H1 (cell line): ENCODE results near the gene PXN. TPM values are rescaled to one million over a fixed set of nuclear protein-coding genes. Genes with fewer than 3 reads are reported as not detected.

Source experiments
- CTCF ChIA-PET: fragments of 300-600 bp; sonication (Branson Sonifier 250); formaldehyde crosslinking; loops from one replicate; lab custom pipeline; 2021; ENCODE audit not compliant: partially characterized antibody; lab: Charles Lee
- POLR2A ChIA-PET: fragments of 300-600 bp; sonication (Branson Sonifier 250); formaldehyde crosslinking; loops from one replicate; lab custom pipeline; 2021; ENCODE audit warnings: inconsistent platforms; ENCODE audit not compliant: partially characterized antibody; lab: Charles Lee
- DNase-seq, 2 experiments: peaks; one replicate each; pipeline versions ENCODE4 v3.0.0 to v3.0.0-alpha.2; 2010 to 2022; ENCODE audit warnings: low spot score in 2 of 2, low read depth in 1 of 2, mixed read lengths in 1 of 2
- FAIRE-seq: peaks from 2 replicates; lab custom pipeline; 2011; peaks lifted over from hg19 to GRCh38; lab: Jason Lieb, UNC
- H2AFZ ChIP-seq: 2 replicates; pipeline ENCODE4 v1.8.1; 2012; ENCODE audit warnings: low read length, inconsistent platforms
- H2AK5ac ChIP-seq: 2 replicates; pipeline ENCODE4 v1.6.1; 2013; ENCODE audit warnings: low read depth, low read length
- H2BK120ac ChIP-seq: replicated peaks from 2 replicates; pipeline ENCODE3; 2013; ENCODE audit warnings: low read depth, low read length, inconsistent platforms
- H2BK12ac ChIP-seq: 2 replicates; pipeline ENCODE4 v1.6.1; 2013; ENCODE audit warnings: low read depth, low read length
- H2BK15ac ChIP-seq: 2 replicates; pipeline ENCODE4 v1.6.1; 2013; ENCODE audit warnings: low read length
- H2BK20ac ChIP-seq: 2 replicates; pipeline ENCODE4 v1.6.1; 2013; ENCODE audit warnings: low read length
- H2BK5ac ChIP-seq: 2 replicates; pipeline ENCODE4 v1.6.1; 2013; ENCODE audit warnings: low read depth, low read length
- H3K14ac ChIP-seq: 2 replicates; pipeline ENCODE4 v1.6.1; 2013; ENCODE audit warnings: inconsistent platforms; ENCODE audit not compliant: insufficient read length
- H3K18ac ChIP-seq: 2 replicates; pipeline ENCODE4 v1.6.1; 2013; ENCODE audit warnings: low read length; ENCODE audit errors: extremely low read depth
- H3K23ac ChIP-seq: 2 replicates; pipeline ENCODE4 v1.6.1; 2013; ENCODE audit warnings: inconsistent platforms; ENCODE audit not compliant: insufficient read length
- H3K23me2 ChIP-seq: 2 replicates; pipeline ENCODE4 v1.6.1; 2013; ENCODE audit warnings: low read depth, low read length
- H3K27ac ChIP-seq: 2 replicates; pipeline ENCODE4 v1.6.1; 2011; ENCODE audit warnings: low read depth, low read length, inconsistent platforms
- H3K27me3 ChIP-seq, 4 experiments: replicated peaks in 1 of 4; 1 replicate in 1 of 4; 2 replicates in 3 of 4; pipeline versions ENCODE4 v1.6.1 to v1.8.1; 2011 to 2013; ENCODE audit warnings: low read length in 3 of 4, mild to moderate bottlenecking in 3 of 4, inconsistent platforms in 2 of 4, mixed read lengths in 2 of 4, moderate library complexity in 1 of 4; ENCODE audit not compliant: control insufficient read depth in 3 of 4, insufficient read depth in 3 of 4; ENCODE audit errors: extremely low read depth in 1 of 4
- H3K36me3 ChIP-seq, 4 experiments: 2 replicates each; pipeline versions ENCODE4 v1.6.1 to v1.8.1; 2011 to 2013; ENCODE audit warnings: mild to moderate bottlenecking in 4 of 4, low read length in 3 of 4, moderate library complexity in 2 of 4, control low read depth in 1 of 4, inconsistent platforms in 1 of 4; ENCODE audit not compliant: insufficient read depth in 4 of 4, control insufficient read depth in 2 of 4
- H3K4ac ChIP-seq: replicated peaks from 2 replicates; pipeline ENCODE3; 2013; ENCODE audit warnings: low read length, low read depth, mixed read lengths, inconsistent platforms; ENCODE audit not compliant: insufficient read length
- H3K4me1 ChIP-seq, 4 experiments: replicated peaks in 1 of 4; 1 replicate in 1 of 4; 2 replicates in 3 of 4; pipeline versions ENCODE4 v1.6.1 to v1.8.1; 2011 to 2013; ENCODE audit warnings: low read length in 3 of 4, inconsistent platforms in 2 of 4, mixed read lengths in 1 of 4; ENCODE audit not compliant: insufficient read depth in 4 of 4, control insufficient read depth in 3 of 4
- H3K4me2 ChIP-seq, 2 experiments: 2 replicates each; pipeline versions ENCODE4 v1.6.1 to v1.8.1; 2011 to 2013; ENCODE audit warnings: low read depth in 2 of 2, low read length in 2 of 2, control low read depth in 1 of 2, inconsistent platforms in 1 of 2, mild to moderate bottlenecking in 1 of 2; ENCODE audit not compliant: insufficient read depth in 1 of 2
- H3K4me3 ChIP-seq, 4 experiments: fragments of 200-600, 300-600 bp in 1 of 4; sonication (generic), shearing (Covaris generic), sonication (Bioruptor Twin) in 1 of 4; 2 replicates each; pipeline versions ENCODE4 v1.5.1 to v1.8.1; 2011 to 2016; ENCODE audit warnings: low read length in 4 of 4, low read depth in 3 of 4, control low read depth in 2 of 4, inconsistent platforms in 2 of 4, mild to moderate bottlenecking in 2 of 4, mixed read lengths in 1 of 4, moderate library complexity in 1 of 4; ENCODE audit not compliant: insufficient read depth in 2 of 4; ENCODE audit errors: extremely low read depth in 1 of 4
- H3K56ac ChIP-seq: replicated peaks from 2 replicates; pipeline ENCODE3; 2013; ENCODE audit warnings: low read depth, mild to moderate bottlenecking, mixed read lengths, low read length, inconsistent platforms; ENCODE audit not compliant: insufficient read length
- H3K79me1 ChIP-seq: 2 replicates; pipeline ENCODE4 v1.6.1; 2013; ENCODE audit warnings: low read depth, low read length, control low read depth
- H3K79me2 ChIP-seq, 2 experiments: 2 replicates each; pipeline versions ENCODE4 v1.6.1 to v1.8.1; 2012 to 2013; ENCODE audit warnings: low read length in 2 of 2, mild to moderate bottlenecking in 2 of 2, inconsistent platforms in 1 of 2; ENCODE audit not compliant: insufficient read depth in 2 of 2, control insufficient read depth in 1 of 2
- H3K9ac ChIP-seq, 4 experiments: replicated peaks in 1 of 4; 1 replicate in 1 of 4; 2 replicates in 3 of 4; pipeline versions ENCODE4 v1.6.1 to v1.8.1; 2011 to 2013; ENCODE audit warnings: low read depth in 3 of 4, low read length in 3 of 4, control low read depth in 2 of 4, mild to moderate bottlenecking in 2 of 4, moderate library complexity in 2 of 4, inconsistent platforms in 1 of 4; ENCODE audit errors: extremely low read depth in 1 of 4
- H3K9me3 ChIP-seq, 2 experiments: 2 replicates each; pipeline versions ENCODE4 v1.6.1 to v1.8.1; 2012 to 2013; ENCODE audit warnings: mild to moderate bottlenecking in 2 of 2, moderate library complexity in 2 of 2, control low read depth in 1 of 2, inconsistent platforms in 1 of 2, low read depth in 1 of 2, low read length in 1 of 2, mixed read lengths in 1 of 2; ENCODE audit not compliant: insufficient read depth in 2 of 2
- H4K20me1 ChIP-seq, 2 experiments: replicated peaks in 1 of 2; 2 replicates each; pipeline versions ENCODE3 to v1.8.1; 2011 to 2013; ENCODE audit warnings: inconsistent platforms in 2 of 2, low read length in 2 of 2, mild to moderate bottlenecking in 1 of 2; ENCODE audit not compliant: insufficient read depth in 2 of 2, control insufficient read depth in 1 of 2
- H4K5ac ChIP-seq: 2 replicates; pipeline ENCODE4 v1.6.1; 2013; ENCODE audit warnings: low read length, low read depth, mixed read lengths, inconsistent platforms; ENCODE audit not compliant: insufficient read length
- H4K8ac ChIP-seq: 2 replicates; pipeline ENCODE4 v1.8.0; 2013; ENCODE audit warnings: mild to moderate bottlenecking, moderate library complexity, low read length, inconsistent platforms; ENCODE audit not compliant: insufficient read depth; ENCODE audit errors: extremely low read depth
- H4K91ac ChIP-seq: replicated peaks from 2 replicates; pipeline ENCODE3; 2013; ENCODE audit warnings: low read length, mixed read lengths, inconsistent platforms; ENCODE audit not compliant: insufficient read length
- CBX8 ChIP-seq: fragments of 300-800, 300-1000 bp; sonication (generic); IDR thresholded peaks from 2 replicates; pipeline ENCODE4 v1.7.1; 2016; ENCODE audit warnings: low read depth, low read length, borderline replicate concordance
- POLR2AphosphoS5 ChIP-seq: IDR thresholded peaks from 2 replicates; pipeline ENCODE4 v1.6.1; 2011; ENCODE audit warnings: low read depth, low read length
- WGBS, 2 experiments: shearing (Covaris generic) in 1 of 2; methylation state at CpG; one replicate each; pipeline versions ENCODE4 v1.1.6 to v1.1.7; 2013 to 2015; ENCODE audit warnings: low lambda C conversion rate in 2 of 2, mixed read lengths in 2 of 2, inconsistent platforms in 1 of 2, low coverage in 1 of 2, missing lambda C conversion rate in 1 of 2; ENCODE audit not compliant: insufficient replicate concordance in 2 of 2, insufficient coverage in 1 of 2, insufficient read length in 1 of 2; ENCODE audit errors: extremely low coverage in 1 of 2, missing lambda C conversion rate in 1 of 2; 5-methylcytosine and 5-hydroxymethylcytosine counted together
- polyA plus RNA-seq, 7 experiments: library from polyadenylated mRNA; depleted of rRNA in 3 of 7; stranded (reverse) in 5 of 7; unstranded in 2 of 7; fragments of >200 nt in 5 of 7; fragments of 200-250 nt in 2 of 7; gene quantifications; 1 replicate in 5 of 7; 2 replicates in 1 of 7; 4 replicates in 1 of 7; pipeline versions ENCODE4 v1.2.1 to v1.2.3, GENCODE V29; 2011 to 2013; ENCODE audit warnings: missing spikeins in 2 of 7, mixed read lengths in 2 of 7
- total RNA-seq: library from RNA; stranded (reverse); fragmentation: NEBNext Ultra II Directional; extraction: Animal tissue kit (Norgen Biotek cat#: 25700); gene quantifications from 2 replicates; pipeline ENCODE4 v1.2.1, GENCODE V29; 2021

The PXN gene
- total and polyA plus RNA-seq, 2 of the 8 experiments (the other 6 are each of a cell fraction or from before 2014, with no cell fraction given), result 51.0 to 105 TPM

- H3K23me2 ChIP-seq, result no peaks in the 10 kb centered on the region
- H3K9ac ChIP-seq, result no peak overlapping the region
- H2AK5ac ChIP-seq, result no peak overlapping the region
- H3K18ac ChIP-seq, result no peak overlapping the region
- H3K14ac ChIP-seq, result no peak overlapping the region
- no peak overlapping the region for H4K91ac ChIP-seq
- no peak overlapping the region for H3K4ac ChIP-seq
- H4K20me1 ChIP-seq, result peaks cover 0 to 2% of the 10 kb centered on the region in 2 experiments
- no peak overlapping the region; the same call in 1 of the 2 replicates for H4K8ac ChIP-seq
- TF ChIP-seq CBX8 (no peak), POLR2AphosphoS5 (peak; percentile 46)
- no peaks in the 10 kb centered on the region for H3K9me3 ChIP-seq
- H3K79me1 ChIP-seq, result no peaks in the 10 kb centered on the region
- no peak overlapping the region for H2BK5ac ChIP-seq
- H2BK20ac ChIP-seq, result no peak overlapping the region
- POLR2A ChIA-PET, result interaction anchor here (1.3 to 88.3 kb wide), 5 partner anchors 6 to 93 kb away, joined by 3 to 4270 read pairs (median 1305); partner anchors contain the start of genes GCN1, PXN, RAB35 and RNU4-1
- no peak for FAIRE-seq
- no peak overlapping the region for H3K4me3 ChIP-seq
- CTCF ChIA-PET, result interaction anchor here (1.0 to 2.4 kb wide), 3 partner anchors 10 to 56 kb away, joined by 4 to 8 read pairs (median 6); partner anchors contain the start of gene PXN
- no peak overlapping the region for H3K56ac ChIP-seq
- H3K23ac ChIP-seq, result no peak overlapping the region
- 89% methylated on average over 9 of the region's 13 CpGs; no CpG with 5 or more reads in 1 of the 2 experiments for WGBS, 2 experiments
- no peaks in the 10 kb centered on the region for H3K79me2 ChIP-seq
- no peaks in the 10 kb centered on the region for H3K27me3 ChIP-seq
- peaks cover 7 to 65% (median 38%) of the 10 kb centered on the region in 4 experiments for H3K36me3 ChIP-seq
- no peak overlapping the region for H2BK120ac ChIP-seq
- H3K4me1 ChIP-seq, result no peaks in the 10 kb centered on the region
- DNase-seq, result no peak
- no peak overlapping the region for H2BK15ac ChIP-seq
- no peak overlapping the region for H2AFZ ChIP-seq
- H4K5ac ChIP-seq, result no peak overlapping the region
- no peak overlapping the region for H3K27ac ChIP-seq
- H3K4me2 ChIP-seq, result no peak overlapping the region
- H2BK12ac ChIP-seq, result no peak overlapping the region
These were observed 55.7 kb downstream of the PXN start for GRCh38 chr12:120209851-120210250.
